GM19328 (cell line): ENCODE measurements around the gene ACSF3.
"Not testable (repeated sequence)": the region's sequence is repeated elsewhere in the genome, so short reads cannot be mapped to it uniquely, and the experiment has no call there.

ENCODE experiments used
- ATAC-seq: cut with Tn5 transposase; IDR thresholded peaks from one replicate; pipeline ENCODE4 v1.9.1; 2021; ENCODE audit warnings: mild to moderate bottlenecking, moderate library complexity; ENCODE audit not compliant: unreplicated experiment

Gene ACSF3

GRCh38 chr16:89071686-89072547 lies 21.7 kb upstream of the ACSF3 start:
- ATAC-seq = no peak

- ATAC-seq = no peak
These were observed 21.0 kb upstream of the ACSF3 start for GRCh38 chr16:89072548-89073130.

- no peak for ATAC-seq
These were observed 20.1 kb upstream of the ACSF3 start for GRCh38 chr16:89073346-89074071.

GRCh38 chr16:89074072-89074674 lies 19.5 kb upstream of the ACSF3 start:
- not testable (repeated sequence) for ATAC-seq

GRCh38 chr16:89074803-89075688 lies 18.6 kb upstream of the ACSF3 start:
- no peak for ATAC-seq

GRCh38 chr16:89076159-89076558 lies 17.5 kb upstream of the ACSF3 start:
- ATAC-seq = no peak

GRCh38 chr16:89077076-89077475 lies 16.6 kb upstream of the ACSF3 start:
- no peak for ATAC-seq

GRCh38 chr16:89078172-89078571 lies 15.5 kb upstream of the ACSF3 start:
- ATAC-seq = no peak

GRCh38 chr16:89079434-89079980 lies 14.1 kb upstream of the ACSF3 start:
- ATAC-seq = no peak

- ATAC-seq = no peak
These were observed 13.3 kb upstream of the ACSF3 start for GRCh38 chr16:89080196-89080853.

GRCh38 chr16:89081556-89081955 lies 12.1 kb upstream of the ACSF3 start:
- ATAC-seq = no peak

- ATAC-seq = no peak
These were observed 9.2 kb upstream of the ACSF3 start for GRCh38 chr16:89084411-89084810.

- no peak for ATAC-seq
These were observed 8.6 kb upstream of the ACSF3 start for GRCh38 chr16:89084814-89085612.

GRCh38 chr16:89085755-89086154 lies 7.9 kb upstream of the ACSF3 start:
- no peak for ATAC-seq

GRCh38 chr16:89087922-89088497 lies 5.6 kb upstream of the ACSF3 start:
- ATAC-seq = no peak

- ATAC-seq = no peak
These were observed 4.5 kb upstream of the ACSF3 start for GRCh38 chr16:89089120-89089519.

- no peak for ATAC-seq
These were observed 3.4 kb upstream of the ACSF3 start for GRCh38 chr16:89090182-89090630.

GRCh38 chr16:89090669-89091426 lies 2.8 kb upstream of the ACSF3 start:
- no peak for ATAC-seq
